Hair follicular keratinocyte (primary cell): ENCODE measurements around the gene TRIP11. TPM values are rescaled to one million over a fixed set of nuclear protein-coding genes. Genes with fewer than 3 reads are reported as not detected.

ENCODE experiments used
- total RNA-seq: library from RNA; depleted of rRNA; stranded (reverse); fragments of >200 nt; gene quantifications from 2 replicates; pipeline ENCODE4 v1.2.3, GENCODE V29; 2015

The TRIP11 gene
- 13.9 and 16.1 TPM in 2 replicates for total RNA-seq

DNA sequence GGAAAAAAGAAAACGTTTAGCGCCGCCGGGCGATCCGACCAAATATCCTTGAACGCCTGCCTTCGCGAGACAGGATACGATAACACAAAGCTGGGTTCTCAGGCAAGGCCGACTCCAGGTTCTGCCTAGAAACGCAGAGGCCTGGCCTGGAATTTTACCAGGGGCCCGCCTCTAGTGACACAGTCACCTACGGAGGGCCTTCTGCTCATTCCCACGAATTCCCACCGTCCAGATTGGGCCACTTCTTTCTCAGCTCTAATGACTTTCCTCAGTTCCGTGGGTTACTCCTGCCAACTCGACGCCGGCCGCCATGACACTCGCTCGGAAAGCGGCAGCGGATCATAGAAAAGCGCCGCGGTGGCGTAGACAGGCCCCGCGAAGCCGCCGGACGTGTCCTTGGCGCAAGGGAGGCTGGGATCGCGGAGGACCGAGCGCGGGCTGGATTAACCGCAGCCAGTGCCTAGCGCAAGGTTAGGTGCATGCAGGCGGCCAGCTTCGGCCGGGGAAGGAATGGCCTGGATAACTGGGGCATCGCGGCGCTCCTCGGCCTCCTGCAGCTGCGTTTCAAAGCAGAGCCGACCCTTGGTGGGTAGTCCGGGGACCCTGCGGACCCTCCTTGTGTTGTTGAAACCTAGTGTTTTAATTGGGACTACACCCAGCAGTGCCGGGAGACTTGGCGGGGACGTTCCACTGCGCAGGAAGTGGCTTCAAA, at the start of gene TRIP11:
TRIP11 (minus strand) TSS at position 341 of the 712 bp plus-strand sequence. CDS start 374 bp downstream, outside the sequence.

DNA sequence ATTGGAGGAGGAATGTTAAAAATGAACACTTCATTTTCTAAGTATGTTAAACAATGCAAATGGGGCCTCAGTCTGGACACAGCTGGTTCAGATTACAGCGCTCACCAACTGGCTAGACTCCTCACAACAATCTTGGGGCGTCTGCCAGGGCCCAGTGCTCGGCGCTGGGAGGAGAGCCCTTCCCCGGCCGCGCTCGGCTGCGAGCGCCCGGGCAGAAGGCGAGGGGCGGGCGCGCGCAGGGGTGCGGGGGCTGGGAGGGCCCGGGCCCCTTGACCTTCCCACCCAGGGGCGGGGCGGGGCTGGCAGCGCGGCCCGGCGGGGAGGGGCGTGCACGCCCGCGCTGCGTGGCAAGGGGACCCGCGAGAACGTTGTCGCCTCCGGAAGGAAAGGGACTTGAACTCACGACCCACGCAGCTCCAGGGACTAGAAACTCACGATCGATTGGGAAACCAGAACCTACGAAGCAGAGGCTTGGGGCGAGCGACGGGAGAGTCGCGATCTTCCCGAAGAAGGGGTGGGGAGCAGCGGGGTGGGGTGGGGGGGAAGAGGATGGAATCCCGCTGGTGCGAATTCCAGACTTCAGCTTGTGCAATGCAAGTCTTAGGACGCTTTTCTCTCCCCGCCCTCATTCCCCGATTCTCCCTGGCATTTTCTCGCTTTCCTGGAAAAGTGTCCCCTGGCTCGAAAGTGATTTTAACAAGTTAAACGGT, 92.2 kb downstream of the TRIP11 start, which contains the start of gene FBLN5:
FBLN5 (minus strand) TSS at position 220 of the 710 bp plus-strand sequence. CDS start 465 bp downstream, outside the sequence.

Other genes with a start within 250 kb of the TRIP11 start
- 9.6 and 15.1 TPM in 2 replicates for gene TC2N, start 172.5 kb downstream of the TRIP11 start, total RNA-seq
- 0.31 and 1.4 TPM in 2 replicates for gene FBLN5, start 92.4 kb downstream of the TRIP11 start, total RNA-seq
- 14.6 and 37.3 TPM in 2 replicates for gene ATXN3, start 66.5 kb upstream of the TRIP11 start, total RNA-seq
- 302 and 389 TPM in 2 replicates for gene NDUFB1, start 81.6 kb upstream of the TRIP11 start, total RNA-seq
- gene CPSF2, start 81.9 kb upstream of the TRIP11 start, total RNA-seq = 33.1 and 34.2 TPM in 2 replicates